GM18909 (cell line): ENCODE measurements around the gene MFAP1.
A peak's percentile ranks its signal among the peaks of the same experiment; 100 is the strongest.
"Not testable (repeated sequence)": the region's sequence is repeated elsewhere in the genome, so short reads cannot be mapped to it uniquely, and the experiment has no call there.

ENCODE experiments used
- ATAC-seq: cut with Tn5 transposase; IDR thresholded peaks from one replicate; pipeline ENCODE4 v1.9.1; 2021; ENCODE audit warnings: mild to moderate bottlenecking; ENCODE audit not compliant: unreplicated experiment, poor library complexity

Gene MFAP1

DNA sequence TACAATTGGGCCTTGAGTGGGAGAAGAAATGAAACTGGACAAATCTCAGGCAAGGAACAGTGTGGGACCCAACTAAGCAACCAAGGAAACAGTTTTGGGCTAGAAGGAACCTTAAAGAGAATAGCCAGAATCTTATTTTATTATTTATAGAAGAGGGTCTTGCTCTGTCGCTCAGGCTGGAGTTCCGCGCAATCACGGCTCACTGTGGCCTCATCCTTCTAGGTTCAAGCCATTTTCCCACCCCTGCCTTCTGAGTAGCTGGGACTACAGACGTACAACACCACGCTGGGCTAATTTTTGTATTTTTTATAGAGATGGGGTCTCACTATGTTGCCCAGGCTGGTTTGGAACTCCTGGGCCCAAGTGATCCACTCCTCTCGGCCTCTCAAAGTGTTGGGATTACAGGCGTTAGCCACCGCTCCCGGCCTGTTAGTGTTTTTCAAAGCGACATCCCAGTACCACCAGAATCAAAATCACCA, 1.6 kb upstream of the MFAP1 start:
- ATAC-seq: no peak

DNA sequence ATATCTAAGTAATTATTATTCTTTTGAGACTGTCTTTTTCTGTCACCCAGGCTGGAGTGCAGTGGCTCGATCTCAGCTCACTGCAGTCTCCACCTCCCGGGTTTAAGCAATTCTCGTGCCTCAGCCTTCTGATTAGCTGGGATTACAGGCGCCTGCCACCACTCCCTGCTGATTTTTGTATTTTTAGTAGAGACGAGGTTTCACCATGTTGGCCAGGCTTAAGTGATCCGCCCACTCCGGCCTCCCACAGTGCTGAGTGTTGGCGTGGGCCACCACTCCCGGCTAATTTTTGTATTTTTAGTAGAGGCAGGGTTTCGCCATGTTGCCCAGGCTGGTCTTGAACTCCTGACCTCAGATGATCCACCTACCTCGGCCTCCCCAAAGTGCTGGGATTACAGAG, 815 bp upstream of the MFAP1 start:
- ATAC-seq: not testable (repeated sequence)

DNA sequence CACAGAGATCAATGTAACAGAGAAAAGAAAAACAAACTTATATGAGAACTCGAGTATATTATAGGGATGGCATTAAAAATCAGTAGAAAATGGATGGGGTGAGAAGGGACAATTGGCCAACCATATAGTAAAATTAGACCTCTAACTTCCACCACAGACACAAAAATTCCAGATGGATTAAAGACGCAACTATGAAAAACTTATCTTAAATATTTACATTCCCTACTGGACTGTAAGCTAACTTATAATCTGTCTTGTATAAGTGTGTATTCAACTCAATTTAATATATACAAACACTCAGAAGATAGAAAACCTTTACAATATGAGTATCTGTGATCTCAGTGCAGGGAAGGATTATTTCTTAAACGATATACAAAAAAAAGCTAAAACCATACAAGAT, 3.0 kb downstream of the MFAP1 start:
- no peak for ATAC-seq

DNA sequence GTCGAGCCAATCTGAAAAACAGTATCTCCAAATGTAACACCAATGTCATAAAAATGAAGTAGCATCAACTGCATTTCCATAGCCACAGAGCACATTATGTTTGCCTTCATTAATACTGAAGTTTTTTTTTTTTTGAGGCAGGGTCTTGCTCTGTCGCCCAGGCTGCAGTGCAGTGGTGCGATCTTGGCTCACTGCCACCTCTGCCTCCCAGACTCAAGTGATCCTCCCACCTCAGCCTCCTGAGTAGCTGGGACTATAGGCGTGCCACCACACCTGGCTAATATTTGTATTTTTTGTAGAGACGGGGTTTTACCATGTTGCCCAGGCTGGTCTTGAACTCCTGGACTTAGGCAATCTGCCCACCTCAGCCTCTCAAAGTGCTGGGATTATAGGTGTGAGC, 9.4 kb downstream of the MFAP1 start:
- ATAC-seq: not testable (repeated sequence)

DNA sequence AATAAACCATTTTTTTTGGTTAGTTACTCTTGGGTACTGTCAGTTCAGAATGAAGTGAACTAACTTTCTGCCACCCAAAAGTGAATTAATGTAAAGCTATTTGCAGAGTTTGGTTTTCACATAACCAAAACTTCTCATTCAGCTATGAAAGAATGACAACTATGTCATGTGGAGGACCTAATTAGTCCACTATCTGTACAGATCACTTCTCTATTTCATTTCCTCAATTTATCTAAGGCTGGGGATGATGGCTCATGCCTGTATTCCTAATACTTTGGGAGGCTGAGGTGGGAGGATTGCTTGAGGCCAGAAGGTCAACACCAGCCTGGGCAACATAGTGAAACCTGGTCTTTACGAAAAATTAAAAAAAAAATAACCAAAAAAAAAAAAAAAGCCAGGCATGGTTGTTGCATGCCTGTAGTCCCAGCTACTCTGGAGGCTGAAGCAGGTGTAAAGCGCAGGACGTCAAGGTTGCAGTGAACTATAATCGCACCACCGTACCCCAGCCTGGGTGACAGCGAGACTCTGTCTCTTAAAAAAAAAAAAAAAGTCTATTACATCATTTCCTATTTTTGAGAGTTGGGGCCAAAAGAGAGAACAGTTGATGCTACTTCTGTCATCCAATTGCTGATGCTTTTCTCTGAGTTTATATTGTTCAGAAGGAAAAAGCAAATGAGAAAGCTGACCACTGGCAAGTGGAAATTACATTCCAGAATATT, 15.4 kb downstream of the MFAP1 start:
- ATAC-seq: no peak

DNA sequence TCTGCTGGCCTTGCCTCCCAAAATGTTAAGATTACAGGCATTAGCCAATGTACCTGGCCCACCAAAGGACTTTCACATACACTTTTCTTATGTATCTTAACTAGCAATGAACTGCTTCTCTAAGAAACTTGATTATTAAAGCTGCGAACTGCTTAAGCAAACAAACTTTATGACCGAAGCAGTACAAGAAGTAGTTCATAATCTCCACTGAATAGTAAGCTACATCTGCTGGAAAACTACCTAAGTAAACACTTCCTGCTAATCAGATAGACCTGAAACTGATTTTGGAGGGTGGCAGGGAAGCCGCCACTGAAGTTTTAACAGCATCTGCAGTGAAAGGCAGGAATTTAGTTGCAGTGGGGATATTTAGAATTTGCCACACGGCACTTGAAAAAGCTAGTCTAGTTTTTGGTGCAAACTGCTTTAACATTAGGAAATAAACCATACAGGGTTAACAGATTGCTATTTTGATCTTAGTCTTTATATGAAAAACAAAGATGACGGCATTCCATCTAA, 16.0 kb downstream of the MFAP1 start:
- no peak for ATAC-seq

DNA sequence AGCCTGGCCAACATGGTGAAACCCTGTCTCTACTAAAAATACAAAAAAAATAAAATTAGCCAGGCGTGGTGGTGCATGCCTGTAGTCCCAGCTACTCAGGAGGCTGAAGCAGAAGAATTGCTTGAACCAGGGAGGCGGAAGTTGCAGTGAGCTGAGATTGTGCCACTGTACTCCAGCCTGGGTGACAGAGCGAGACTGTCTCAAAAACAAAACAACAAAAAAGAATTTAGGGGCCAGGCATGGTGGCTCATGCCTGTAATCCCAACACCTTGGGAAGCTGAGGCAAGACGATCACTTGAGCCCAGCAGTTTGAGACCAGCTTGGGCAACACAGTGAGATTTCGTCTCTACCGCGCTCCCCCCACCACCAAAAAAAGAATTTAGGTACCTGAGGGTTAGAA, 21.8 kb downstream of the MFAP1 start:
- ATAC-seq: not testable (repeated sequence)

DNA sequence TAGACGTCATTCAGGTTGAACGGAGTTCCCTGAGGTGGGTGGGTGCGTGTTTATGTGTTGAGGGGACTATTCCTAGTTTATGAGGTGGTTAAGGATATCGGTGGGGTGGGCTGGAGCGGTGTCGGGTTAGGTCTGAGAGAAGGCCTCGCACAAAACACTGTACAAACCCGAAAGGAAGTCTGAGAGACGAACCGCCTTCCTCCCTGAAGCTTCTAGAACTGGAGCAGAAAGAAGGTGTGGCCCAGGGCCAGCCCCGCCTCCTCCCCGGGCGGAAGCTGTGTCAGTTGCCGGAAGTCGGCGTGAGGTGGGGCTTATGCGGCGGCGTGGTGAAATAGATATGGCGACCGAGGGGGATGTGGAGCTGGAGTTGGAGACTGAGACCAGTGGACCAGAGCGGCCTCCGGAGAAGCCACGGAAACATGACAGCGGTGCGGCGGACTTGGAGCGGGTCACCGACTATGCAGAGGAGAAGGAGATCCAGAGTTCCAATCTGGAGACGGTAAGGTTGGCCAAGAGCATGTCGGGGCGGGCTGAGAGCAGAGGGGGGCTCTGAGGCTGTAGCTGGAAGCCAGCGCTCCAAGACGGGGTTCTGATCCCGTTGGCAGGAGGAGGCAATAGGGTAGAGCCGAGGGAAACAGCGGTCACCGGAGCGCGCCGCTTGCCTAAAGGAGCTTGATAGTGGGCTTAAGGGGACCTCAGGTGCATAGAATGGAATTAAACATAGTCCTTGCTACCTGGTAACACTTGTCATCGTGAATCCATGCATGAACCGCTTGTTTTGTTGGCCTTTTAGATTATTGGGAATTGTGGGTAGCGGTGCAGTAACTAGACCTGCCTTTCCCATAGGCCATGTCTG, 24.0 kb downstream of the MFAP1 start, which contains the start of gene HYPK:
TSS of gene HYPK (plus strand) at position 314 of the 856 bp plus-strand sequence. CDS start at position 338, 24 bp downstream.
- ATAC-seq: peak; percentile 91

DNA sequence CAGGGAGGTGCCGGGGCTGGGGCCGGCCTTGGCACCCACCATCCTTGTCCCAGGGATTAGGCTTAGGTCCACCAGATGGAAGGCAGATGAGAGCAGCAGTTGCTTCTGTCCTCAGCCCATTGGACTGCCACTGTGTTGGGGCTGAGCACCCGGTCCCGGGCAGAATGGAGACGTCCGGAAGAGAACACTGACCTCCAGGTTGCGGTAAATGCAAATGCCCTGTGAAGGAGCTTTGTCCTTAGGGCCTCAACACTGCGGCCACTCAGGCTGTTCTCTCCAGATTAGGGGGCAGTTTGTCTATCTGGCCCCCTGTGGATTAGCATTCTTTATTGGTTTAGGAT, 24.6 kb downstream of the MFAP1 start, which contains the start of gene SERINC4:
TSS of gene SERINC4 (minus strand) at position 276 of the 341 bp plus-strand sequence. CDS start at position 42, 234 bp downstream.
- no peak for ATAC-seq

DNA sequence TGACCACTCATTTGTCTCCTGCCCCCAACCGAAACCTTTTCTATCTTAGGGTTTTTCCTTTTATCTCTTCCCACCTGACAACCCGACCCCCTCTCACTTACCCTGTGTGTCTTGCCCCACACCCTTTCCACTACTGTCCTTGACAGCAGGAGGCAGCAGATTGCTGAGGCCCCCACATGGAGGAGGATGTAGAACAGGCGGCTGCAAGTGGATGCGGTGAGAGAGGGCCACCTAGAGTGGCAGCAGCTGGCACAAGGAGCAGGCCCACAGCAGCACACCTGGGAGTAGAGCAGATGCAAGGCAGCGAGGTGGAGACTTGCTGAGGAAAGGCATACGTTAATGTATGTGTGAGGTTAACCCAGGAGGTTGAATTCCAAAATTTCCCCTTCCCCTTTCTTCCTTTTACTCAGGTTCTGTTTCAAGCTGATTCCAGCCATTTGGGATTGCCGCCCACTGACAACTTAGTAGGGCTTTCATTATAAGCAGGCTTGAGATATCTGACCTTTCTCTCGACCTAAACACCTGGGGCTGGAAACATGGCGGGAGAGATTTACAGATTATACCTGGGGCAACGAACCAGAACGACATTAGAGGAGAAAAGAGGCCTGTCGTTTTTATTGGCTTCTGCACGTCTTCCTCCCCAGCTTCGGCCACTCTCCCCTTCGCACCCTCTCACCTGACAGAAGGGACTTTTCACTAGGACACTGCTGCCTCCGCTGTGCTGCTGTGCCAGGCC, 25.1 kb downstream of the MFAP1 start:
- ATAC-seq: no peak

DNA sequence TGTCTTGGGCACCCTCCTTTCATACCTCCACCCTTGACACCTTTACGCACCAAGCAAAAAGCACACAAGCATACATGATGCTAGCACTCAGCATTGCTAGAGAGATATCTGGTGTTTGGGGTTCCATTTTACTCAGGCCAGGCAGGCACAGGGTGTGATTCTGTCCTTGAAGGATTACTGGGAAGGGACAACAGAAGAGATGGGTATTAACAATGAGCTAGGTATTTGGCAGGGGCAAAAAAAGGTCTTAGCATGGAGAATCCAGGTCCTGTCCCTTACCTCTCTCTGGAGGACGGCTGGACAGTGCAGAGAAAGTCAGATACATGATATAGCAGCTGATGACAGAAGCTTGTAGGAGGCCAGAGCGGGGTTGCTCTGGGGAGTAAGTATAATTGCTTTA, 27.9 kb downstream of the MFAP1 start:
- no peak for ATAC-seq

DNA sequence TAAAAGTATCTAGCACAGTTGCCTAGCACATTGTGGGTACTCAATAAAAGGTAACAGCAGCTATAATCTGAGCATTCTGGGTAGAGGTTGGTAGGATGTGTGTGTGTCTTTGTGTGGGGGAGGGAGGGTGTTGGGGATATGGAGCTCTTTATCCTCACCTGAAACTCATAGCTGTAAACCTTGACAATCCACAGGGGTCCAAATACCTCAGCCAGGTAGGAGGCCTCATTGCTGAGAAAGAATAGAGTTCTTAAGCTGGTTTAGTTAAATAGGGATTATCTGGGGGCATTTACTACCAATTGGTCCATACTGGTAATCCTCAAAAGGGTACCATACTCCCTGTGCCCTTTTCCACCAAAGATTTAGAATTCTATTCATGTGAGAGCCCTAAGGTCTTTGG, 28.5 kb downstream of the MFAP1 start:
- no peak for ATAC-seq

DNA sequence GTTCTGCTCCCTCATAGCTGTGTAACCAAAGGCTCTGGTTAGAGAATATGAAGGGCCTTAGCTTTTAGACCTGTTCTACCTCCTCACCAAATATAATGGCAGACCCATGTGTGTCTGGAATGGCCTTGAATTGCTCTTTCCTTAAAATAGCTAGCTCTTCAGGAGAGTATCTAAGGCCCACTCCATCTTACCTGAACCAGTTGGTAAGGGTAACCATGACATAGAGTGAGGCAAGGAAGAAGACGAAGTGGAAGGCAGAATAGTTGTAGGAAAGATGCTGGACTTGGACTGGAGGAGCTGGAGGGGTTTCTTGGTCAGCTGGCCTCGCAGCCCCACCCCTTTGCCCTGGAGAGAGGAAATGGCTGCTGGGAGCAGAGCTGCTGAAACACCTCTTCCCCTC, 29.3 kb downstream of the MFAP1 start:
- ATAC-seq: no peak

DNA sequence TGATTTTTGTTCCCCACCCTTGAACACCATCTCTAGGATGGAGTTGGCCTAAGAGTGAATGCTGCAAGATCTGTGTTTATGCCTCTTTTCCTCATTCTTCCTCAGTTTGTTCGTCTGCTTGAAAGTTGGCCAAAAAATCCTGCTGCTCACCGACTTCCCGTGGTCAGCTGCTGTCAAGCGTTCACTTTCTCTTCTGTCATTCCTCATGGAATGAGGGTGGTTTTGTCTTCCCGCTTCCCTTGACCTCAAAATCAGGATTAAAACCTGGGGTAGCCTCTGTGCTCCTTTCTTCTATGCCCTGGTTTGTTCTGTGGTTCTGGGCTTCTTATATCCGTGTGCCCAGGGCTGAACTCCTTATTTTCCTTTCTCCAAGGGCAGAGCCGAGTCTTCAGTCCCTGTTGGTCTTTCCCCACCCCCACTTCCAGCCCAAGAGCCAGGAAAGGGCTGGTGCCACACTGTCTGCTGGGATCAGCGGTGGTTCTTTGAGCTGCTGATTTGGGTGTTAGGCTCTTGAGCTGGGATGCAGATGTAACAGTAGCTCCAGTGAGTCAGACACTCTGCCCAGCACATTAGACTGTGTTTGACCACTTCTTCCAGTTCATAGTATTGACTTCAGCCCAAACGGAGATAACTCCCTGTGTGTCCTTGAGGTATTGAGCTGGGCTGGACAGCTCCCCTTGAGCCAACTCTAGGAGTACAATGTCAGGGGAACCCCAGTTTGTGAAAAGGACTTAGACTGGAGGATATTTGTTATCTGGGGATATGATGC, 30.0 kb downstream of the MFAP1 start:
- ATAC-seq: no peak

DNA sequence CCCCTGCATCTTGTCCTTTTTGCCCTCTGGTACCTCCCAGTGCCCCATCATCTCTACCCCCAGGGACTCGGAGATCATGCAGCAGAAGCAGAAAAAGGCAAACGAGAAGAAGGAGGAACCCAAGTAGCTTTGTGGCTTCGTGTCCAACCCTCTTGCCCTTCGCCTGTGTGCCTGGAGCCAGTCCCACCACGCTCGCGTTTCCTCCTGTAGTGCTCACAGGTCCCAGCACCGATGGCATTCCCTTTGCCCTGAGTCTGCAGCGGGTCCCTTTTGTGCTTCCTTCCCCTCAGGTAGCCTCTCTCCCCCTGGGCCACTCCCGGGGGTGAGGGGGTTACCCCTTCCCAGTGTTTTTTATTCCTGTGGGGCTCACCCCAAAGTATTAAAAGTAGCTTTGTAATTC, 30.8 kb downstream of the MFAP1 start:
- no peak for ATAC-seq

DNA sequence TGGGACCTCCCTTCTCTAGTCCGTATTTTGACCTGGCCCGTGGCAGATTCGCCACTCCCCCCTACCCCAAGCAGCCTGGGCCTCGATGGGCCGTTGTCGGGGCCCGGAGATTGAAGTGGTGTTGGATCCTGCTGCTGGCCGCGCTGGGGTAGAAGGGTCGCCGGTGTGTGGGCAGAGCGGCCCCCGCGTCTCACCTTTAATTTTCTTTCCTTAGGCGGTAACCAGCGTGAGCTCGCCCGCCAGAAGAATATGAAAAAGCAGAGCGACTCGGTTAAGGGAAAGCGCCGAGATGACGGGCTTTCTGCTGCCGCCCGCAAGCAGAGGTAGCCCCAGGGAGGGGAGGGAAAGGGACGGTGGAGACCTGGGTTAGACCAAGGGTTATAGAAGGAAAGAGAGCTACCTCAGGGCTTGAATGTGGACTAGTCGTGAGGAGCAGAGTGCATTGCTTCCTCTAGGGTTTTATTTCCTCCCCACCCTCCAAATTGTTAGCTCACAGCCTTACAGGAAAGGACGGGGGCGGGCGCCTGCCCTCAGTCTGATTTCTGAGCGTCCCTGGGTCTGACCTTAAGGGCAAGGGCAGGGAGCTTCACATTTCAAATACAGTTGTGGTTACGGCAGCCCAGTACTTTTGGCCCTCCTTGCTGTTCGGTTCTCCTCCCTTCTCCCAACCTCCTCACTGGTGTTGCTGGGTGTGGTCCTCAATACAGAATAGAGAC, 31.6 kb downstream of the MFAP1 start:
- no peak for ATAC-seq

DNA sequence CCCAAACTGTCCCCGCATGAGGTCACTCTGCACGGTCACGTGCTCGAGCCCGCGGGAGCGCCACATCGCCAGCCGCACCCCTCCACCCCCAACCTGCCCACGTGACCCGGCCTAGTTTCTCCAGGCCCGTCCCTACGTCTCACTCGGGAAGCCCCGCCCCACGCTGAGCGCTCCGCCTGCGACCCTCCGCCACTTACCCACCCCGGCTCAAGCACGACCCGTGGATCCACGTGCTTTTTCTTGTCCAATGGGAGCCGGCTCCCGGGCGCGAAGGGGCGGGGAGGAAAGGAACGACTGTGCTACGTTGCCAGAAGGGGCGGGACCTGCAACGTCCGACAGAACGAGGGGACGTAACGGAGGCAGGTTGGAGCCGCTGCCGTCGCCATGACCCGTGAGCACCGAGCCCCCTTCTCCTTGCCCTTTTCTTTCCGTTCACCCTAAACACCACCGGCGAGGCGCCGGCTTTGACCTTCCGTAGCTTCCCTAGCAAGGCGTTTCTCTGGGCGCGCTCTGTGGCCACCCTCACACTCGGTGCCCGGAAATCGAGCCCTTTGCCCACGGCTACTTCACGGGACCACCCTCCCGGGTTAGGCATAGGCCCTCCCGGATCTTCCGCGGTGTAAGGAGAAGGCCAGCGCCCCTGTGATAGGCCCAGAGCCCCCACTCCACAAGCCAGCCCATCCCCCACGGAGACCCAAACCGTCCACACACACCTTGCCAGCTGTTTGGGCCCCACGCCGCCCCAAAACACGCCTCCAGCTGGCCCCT, 32.3 kb downstream of the MFAP1 start, which contains the start of gene SERF2:
TSS of gene SERF2 (plus strand) at position 328 of the 768 bp plus-strand sequence. CDS start at position 385, 57 bp downstream.
- peak; percentile 85 for ATAC-seq

DNA sequence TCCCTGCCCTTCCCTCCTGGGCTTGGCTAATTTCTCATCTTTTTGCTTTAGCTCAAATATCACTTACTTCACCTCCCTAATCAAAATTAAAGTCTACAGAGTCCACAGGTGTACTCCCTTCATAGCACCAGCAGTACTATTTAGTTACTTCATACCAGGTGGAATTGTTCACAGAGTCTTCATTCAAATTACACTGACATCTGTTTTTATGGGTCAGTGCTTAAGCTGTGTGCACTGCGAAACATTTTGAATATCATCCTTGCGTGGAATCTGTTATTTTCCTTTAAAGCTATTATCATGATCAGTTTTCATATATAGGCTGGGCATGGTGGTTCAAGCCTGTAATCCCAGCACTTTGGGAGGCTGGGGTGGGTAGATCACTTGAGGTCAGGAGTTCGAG, 35.1 kb downstream of the MFAP1 start:
- ATAC-seq: no peak
